HG03378 (cell line): ENCODE data around the gene MATK.

Experiments used
- ATAC-seq: cut with Tn5 transposase; IDR thresholded peaks from one replicate; pipeline ENCODE4 v1.9.1; 2021; ENCODE audit warnings: mild to moderate bottlenecking, moderate library complexity; ENCODE audit not compliant: unreplicated experiment

MATK gene

DNA sequence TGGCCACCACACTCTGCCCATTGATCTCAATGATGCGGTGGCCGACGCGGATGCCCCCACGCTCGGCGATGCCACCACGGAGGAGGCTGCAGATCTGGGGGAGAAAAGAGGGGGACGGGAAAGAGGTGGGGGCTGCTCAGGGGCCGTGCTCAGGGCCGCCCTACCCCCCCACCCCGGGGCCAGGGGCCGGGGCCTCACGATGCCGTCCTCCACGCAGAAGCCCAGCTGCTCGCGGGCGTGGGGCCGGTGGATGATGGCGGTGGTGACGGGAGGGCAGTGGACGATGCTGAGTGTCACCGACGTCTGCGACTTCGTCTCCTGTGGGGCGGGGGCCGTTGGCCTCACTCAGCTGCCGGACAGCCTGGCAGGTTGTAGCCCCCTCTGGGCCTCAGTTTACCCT lies 34.9 kb downstream of the MATK start:
- ATAC-seq: no peak

- no peak for ATAC-seq
Observed at GRCh38 chr19:3750211-3750610, 36.0 kb downstream of the MATK start.

GRCh38 chr19:3748965-3749364 lies 37.2 kb downstream of the MATK start:
- no peak for ATAC-seq

DNA sequence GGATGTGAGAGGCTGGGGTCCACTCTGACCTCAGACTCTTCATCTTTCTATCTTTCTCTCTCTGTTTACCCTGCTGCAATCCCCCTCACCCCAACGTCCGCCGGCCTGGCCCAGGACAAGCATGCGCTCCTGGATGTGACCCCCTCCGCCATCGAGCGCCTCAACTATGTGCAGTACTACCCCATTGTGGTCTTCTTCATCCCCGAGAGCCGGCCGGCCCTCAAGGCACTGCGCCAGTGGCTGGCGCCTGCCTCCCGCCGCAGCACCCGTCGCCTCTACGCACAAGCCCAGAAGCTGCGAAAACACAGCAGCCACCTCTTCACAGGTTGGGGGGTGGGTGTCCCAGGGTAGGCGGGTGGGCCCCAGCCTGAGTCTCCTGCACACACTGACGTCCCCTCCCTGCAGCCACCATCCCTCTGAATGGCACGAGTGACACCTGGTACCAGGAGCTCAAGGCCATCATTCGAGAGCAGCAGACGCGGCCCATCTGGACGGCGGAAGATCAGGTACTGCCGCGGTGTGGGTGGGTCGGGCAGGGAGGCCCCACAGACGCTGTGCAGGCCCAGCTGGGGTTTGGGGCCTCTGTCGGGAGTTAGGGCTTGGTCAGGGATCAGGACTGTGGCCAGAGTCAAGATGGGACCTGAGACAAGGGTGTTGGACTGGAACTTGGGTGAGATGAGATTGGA lies 39.7 kb downstream of the MATK start:
- ATAC-seq: no peak

DNA sequence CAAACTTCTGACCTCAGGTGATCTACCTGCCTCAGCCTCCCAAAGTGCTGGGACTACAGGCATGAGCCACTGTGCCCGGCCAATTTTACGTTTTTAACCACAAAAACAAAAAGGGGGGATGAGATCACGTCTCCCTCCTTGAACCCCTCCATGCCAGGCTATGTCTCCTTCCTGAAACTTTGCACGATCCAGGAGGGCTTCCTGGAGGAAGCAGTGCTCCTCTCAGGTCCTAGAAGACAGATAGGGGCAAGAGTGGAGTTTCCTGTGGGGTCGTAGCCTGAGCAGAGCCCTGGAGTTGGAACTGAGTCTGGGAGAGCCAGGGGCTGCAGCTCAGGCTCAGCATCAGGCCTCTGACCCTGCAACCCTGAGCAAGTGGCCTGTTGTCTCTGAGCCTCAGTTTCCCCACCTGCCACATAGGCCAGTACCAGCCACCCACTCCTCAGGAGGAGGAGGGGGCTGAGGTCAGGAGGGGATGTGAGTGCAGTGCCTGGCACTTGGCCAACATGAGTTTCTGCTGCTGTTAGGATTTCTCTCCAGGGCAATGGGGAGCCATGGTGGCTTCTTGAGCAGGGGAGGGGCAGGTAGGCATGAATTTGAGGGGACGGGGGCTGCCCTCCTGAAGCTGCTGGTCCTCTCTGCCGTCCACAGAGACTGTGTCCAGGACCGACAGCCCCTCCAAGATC lies 40.7 kb downstream of the MATK start:
- no peak for ATAC-seq

DNA sequence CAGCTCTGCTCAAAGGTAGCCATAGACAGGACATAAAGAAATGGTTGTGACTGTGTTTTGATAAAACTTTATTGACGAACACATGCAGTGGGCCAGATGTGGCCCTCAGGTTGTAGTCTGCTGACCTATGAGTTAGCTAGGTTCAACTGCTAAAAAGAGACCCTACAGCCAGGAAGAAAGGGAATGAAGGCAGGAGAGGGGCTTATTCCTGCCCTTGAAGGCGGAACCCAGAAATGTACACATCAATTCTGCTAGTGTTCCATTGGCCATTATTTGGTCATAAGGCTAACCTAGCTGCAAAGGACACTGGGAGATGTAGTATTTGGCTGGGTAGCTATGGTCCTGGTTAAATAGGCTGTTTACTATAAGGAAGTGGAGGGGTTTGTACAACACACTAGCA lies 42.7 kb downstream of the MATK start:
- no peak for ATAC-seq

DNA sequence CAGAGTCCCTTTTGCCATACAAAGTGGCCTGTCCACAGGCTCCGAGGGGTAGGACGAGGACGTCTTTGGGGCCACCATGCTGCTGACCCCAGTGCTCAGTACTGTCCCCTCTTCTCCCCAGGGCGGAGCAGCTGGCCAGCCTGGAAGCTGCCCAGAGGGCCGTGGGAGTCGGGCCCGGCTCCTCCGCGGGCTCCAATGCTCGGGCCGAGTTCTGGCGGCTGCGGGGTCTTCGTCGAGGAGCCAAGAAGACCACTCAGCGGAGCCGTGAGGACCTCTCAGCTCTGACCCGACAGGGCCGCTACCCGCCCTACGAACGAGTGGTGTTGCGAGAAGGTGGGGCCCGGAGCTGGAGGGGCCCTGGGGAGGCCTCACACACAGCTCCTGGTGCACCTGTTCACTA lies 45.8 kb downstream of the MATK start:
- ATAC-seq: no peak

GRCh38 chr19:3738477-3739220 lies 47.5 kb downstream of the MATK start:
- no peak for ATAC-seq

DNA sequence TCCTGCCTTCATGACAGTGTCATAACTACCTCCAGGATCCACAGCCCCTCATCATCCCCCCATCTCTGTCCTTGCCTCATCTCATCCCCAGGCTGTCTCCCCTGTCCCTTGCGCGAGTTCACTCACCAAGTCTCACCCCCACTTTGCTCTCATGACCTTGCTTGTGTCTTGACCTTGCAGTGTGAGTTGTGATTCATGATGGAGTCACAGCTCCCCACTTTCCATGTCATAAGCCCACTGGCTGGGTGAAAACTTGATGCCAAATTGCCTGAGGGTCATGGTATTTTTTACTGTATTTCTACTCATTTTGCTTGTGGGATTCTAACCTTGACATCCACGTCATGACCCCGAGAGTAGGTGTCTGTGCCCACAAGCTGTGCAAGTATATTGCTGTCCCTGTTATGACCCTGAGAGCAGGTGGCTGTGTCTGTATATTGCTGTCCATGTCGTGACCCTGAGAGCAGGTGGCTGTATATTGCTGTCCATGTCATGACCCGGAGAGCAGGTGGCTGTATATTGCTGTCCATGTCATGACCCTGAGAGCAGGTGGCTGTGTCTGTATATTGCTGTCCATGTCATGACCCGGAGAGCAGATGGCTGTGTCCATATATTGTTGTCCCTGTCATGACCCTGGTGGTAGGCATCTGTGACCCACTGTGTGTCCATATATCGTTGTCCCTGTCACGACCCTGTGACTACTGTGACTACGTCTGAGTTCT lies 48.5 kb downstream of the MATK start:
- ATAC-seq: no peak

DNA sequence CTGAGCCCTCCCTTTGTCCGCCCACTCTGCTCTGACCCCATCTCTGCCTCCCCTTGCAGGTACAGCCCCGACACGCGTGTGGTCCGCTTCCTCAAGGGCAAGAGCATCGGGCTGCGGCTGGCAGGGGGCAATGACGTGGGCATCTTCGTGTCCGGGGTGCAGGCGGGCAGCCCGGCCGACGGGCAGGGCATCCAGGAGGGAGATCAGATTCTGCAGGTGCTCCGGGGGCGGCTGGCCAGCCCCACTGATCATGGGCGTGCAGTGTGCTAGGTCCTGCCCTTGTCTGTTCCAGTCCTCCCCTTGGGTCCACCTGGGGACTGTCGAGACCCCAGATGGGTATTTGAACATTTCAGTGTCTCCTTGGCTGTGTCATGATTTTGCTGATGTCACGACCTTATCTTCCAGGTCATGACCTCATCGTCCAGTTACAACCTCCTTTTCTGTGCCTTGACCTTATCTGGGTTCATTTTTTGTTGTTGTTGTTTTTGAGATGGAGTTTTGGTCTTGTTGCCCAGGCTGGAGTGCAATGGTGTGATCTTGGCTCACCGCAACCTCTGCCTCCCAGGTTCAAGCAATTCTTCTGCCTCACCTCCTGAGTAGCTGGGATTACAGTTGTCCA lies 50.0 kb downstream of the MATK start:
- ATAC-seq: no peak

DNA sequence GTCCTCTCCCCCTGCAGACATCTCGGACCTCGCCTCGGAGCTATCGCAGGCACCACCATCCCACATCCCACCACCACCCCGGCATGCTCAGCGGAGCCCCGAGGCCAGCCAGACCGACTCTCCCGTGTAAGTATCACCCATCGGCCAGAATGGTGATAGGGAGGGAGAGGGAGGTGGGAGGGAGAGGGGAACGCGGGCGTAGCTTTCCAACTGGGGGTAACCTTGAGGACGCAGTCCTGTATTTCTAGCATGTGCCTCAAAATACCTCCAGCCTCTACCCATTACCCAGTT lies 51.9 kb downstream of the MATK start:
- no peak for ATAC-seq

- no peak for ATAC-seq
Observed at GRCh38 chr19:3733549-3734309, 52.5 kb downstream of the MATK start.

GRCh38 chr19:3732108-3732507 lies 54.1 kb downstream of the MATK start:
- ATAC-seq: no peak

DNA sequence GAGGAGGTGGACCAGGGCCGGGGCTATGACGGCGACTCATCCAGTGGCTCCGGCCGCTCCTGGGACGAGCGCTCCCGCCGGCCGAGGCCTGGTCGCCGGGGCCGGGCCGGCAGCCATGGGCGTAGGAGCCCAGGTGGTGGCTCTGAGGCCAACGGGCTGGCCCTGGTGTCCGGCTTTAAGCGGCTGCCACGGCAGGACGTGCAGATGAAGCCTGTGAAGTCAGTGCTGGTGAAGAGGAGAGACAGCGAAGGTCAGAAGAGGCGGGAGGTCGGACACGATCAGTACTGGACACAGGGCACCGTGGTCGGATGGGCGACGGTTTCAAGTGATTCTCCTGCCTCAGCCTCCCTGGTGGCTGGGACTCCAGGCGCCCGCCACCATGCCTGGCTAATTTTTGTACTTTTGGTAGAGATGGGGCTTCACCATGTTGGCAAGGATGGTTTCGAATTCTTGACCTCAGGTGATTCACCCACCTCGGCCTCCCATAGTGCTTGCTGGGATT lies 55.7 kb downstream of the MATK start:
- no peak for ATAC-seq
